HG03469 (cell line): ENCODE measurements around the gene MOK.

Experiments
- ATAC-seq: cut with Tn5 transposase; IDR thresholded peaks from one replicate; pipeline ENCODE4 v1.9.1; 2021; ENCODE audit warnings: mild to moderate bottlenecking, moderate library complexity, moderate number of reproducible peaks; ENCODE audit not compliant: unreplicated experiment

Gene MOK

DNA sequence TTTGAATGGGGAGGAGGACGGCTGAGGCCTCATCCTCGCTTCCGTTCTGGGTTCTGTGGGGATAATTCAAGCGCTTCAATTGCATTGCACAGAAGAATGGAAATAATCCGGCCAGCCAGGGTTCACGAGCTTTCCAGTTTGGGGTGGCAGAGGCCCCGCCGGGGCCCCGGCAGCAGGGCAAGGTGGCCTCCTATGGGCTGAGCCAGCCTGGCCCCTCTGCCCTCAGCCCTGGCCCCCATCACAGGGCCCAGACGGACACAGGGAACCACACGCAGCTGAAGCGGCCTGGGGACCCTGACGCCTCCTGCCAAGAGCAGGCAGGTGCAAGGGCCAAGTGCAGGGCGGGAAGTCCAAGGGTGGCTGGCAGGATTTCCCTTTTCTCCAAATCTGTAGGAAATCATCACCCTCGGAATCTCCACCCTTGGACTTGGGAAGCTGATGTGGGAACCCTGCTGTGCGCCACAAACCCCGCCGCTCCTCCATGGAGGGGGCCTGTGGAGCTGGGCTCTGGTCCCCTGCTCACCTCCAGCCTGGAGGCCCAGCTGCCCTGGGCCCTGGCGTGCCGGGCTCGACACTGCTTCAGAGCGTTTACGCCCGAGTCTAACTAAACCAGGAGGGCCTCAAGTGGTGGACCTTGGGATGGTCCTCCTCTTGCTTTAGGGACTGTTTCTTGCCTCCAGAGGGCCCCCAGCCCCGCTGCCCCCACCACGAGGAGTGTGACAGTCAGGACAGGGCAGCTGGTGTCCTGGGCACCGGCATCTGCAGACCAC is 78.4 kb downstream of the MOK start:
- ATAC-seq: no peak

DNA sequence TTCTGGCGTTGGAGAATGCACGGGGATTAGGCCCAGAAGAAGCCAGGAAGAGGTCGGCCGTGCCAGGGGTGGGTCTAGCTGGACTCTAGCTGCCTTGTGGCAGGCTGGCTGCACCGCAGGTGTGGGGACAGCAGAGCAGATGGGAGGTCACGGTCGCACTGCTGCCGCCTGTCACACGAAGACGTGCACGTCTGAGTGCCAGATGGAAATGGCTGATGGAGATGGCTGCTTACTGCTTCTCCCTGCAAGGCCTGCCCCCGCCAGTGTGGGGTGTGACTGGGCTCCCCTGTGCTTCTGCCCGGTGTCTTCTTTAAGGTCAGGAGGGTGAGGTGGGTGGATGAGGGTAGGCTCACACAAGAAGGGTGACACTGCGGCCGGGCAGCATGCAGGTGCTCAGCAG is 79.0 kb downstream of the MOK start:
- no peak for ATAC-seq

DNA sequence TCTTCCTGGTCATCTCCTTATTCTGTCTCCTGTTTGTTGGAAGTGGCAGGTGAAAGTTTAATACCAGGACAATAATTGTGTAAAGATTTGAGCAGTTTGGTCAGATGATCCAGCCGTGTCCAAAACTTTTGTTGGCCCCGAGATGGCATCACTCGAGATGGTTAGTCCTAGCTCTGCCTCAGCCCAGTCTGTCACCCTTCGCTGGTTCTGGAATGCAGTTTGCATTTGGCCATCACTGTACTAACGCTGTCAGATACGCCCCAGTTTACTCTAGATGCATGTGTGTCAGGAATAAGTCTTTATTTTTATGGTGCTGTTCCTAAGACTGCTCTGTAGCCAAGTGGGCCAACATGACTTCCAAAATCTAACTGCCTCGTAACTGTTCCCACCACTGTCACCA is 79.6 kb downstream of the MOK start:
- ATAC-seq: no peak

DNA sequence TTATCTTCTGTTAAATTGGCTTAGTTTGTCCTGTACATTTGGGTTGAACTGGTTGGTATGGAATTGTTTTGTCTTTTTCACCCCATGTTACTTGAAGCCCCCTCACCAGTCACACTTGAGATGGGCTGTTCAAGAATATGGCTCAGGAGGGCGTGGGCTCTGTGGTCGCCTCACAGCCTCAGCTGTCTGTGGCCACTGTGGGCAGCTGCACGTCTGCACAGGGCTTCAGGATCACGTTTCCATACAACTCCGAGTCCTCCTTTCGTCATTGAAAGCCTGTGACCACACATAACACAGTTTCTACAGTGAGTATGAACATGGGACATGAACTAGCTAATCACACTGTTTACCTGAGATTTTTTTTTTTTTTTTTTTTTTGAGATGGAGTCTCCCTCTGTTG is 81.3 kb downstream of the MOK start:
- no peak for ATAC-seq

DNA sequence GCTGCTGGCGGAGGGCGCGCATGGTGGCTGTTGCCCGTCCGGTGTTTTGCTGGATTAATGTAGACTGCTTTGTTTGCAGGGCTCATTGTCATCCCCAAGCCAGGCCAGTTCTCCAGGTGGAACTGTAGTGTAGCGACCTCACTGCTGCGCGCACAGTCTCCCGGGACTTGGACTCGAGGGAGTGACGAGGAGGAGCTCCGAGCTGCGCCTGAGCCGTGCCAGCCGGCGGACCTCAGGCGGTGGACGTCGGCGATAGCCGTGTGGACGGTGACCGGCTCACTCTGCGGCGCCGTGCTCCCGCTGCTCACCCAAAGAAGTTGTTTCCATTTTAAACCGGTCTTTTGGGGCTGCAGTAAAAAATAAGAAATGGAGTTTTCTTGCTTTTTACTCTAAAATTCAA is 82.2 kb downstream of the MOK start:
- ATAC-seq: no peak

GRCh38 chr14:102222009-102222575 is 82.9 kb downstream of the MOK start:
- ATAC-seq: no peak

- ATAC-seq: no peak
Observed at GRCh38 chr14:102221026-102221425, 83.9 kb downstream of the MOK start.

DNA sequence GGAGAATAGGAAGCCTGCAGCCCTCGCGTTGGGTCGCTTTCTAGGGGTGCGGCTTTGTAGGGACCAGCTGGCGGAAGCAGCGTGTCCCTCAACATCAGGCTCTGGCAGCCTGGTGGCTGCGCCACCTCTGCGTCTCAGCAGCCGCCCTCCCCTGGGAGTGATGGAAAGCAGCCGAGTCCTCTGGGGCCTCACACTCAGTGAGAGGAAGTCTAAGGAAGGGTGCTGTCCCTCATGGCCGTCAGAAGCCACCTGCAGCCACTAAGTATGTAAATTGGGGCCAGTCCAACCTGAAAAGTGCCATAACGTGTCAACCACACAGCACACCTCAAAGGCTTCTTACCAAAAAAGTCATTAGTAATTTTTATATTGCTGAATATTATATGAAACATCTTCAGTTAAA is 84.9 kb downstream of the MOK start:
- ATAC-seq: peak; percentile 72

GRCh38 chr14:102219316-102219715 is 85.6 kb downstream of the MOK start:
- no peak for ATAC-seq

DNA sequence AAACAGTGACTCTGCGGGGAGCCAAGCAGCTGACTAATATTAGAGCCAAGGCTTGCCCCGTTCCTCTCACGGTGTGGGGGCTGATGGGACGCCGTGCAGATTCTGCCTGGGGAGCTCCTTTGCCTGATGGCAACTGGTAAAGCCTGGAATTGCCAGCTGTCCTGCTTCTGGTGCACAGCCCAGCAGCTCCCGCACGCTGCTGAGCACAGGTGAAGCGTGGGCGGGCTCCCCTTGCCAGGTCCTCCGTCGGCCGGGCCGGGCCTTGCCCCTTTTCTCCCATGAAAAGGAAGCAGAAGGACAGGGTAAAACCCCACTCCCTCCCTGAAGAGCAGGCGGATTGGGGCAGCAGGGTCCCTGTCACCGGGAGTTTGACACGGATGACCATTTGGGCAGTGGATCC is 86.3 kb downstream of the MOK start:
- no peak for ATAC-seq

DNA sequence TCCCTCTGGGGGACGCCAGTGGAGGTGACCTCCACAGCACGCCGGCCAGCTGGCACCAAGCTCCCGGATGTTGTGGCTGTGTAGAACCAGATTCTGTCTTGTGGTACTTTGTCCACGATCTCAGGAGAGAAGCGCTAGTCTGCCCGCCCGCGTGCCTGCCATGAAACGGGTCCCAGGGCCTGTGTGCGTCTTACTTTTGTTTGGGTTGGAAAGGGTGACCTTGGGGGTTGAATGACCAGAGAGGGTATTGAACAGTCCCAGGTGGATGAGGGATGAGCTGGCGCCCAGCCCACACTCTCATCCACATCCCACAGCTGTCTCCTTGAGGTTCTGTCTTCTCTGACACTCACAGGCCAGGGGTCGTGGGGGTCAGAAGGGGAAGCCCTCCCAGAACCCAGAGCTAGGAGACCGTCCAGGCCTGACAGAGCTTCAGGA is 87.0 kb downstream of the MOK start:
- ATAC-seq: no peak

GRCh38 chr14:102217399-102217798 is 87.6 kb downstream of the MOK start:
- ATAC-seq: no peak

- no peak for ATAC-seq
Observed at GRCh38 chr14:102215576-102216250, 89.3 kb downstream of the MOK start.

DNA sequence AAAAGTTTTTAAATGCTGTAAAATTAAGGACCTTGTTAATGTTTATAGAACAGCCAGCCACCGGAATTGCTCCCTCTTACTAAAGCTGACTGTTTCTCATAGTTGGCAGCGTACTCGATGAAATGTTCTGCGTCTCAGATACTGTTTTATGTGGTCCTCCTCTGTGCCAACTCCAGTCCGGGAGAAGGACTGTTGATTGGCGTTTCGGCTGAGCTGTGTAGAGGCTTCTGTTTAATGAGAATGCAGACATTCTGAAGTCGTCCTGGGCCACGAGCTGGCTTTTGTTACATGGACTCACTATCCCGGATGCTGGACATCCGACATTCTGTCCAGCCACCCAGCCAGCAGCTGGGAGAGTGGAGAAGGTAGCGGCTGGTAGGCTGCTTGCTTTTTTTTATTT is 89.9 kb downstream of the MOK start:
- no peak for ATAC-seq

GRCh38 chr14:102213984-102214658 is 90.8 kb downstream of the MOK start:
- ATAC-seq: no peak

DNA sequence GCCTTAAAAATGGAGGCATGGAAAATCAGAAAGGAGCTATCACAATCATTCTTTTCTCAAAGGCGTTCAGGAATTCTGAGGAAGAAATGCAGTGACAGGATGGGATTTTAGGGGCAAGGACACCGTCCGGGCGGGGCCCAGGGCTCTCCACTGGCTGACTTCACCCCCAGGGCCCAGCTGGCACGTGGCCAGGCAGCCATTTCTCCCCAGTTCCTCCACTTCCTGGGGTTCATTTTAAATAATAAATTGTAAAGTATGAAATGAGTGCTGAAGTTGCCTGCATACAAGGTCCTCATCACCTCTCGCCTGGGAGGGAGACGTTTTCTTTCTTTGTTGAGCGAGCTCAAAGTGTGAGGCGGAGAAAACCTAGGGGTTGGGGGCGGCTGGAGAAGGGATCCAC is 91.5 kb downstream of the MOK start:
- no peak for ATAC-seq

- ATAC-seq: no peak
Observed at GRCh38 chr14:102212845-102213244, 92.1 kb downstream of the MOK start.

DNA sequence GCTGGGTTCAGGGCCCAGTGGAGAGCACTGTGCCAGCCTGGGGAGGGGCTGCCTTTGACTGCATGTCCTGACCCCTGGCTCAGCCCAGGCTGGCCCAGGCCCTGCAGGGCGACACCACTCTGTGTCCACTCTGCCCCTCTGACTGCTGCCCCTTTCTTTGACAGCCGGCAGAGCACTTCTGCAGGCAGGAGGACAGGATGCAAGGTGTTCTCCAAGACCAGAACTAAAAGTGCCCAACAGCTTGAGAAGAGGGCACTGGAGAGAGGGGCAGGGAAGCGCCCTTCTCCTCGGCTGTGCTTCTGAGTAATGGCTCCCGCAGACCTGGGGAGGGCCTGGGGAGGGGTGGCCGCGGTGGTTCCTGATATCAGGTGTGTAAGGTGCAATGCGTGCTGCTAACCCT is 92.6 kb downstream of the MOK start:
- no peak for ATAC-seq

DNA sequence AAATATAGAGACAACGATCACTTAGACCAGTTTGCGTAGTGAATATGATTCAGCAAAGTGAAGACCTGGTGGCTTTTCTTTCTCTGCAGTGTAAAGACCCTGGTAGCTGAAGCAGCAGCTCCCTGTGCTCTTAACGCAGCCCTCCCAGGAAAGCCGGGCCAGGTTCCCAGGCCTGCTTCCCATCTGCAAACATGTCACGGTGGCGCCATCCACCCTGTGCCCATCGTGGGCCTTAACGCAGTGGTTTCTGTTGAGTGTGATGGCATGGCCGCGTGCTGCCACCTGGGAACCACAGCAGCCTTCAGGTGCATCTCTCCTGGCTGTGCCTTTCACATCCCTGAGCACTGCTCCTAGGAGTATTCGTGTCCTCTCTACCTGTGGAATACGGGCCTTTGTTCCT is 93.7 kb downstream of the MOK start:
- no peak for ATAC-seq

GRCh38 chr14:102210421-102211042 is 94.4 kb downstream of the MOK start:
- ATAC-seq: no peak
